Gastrocnemius medialis (tissue), 4 donors: ENCODE measurements around the gene CDH16.

ENCODE experiments used
- POLR2A ChIP-seq, 2 donors: fragments of 450-650 bp; IDR thresholded peaks; one replicate each; pipeline ENCODE4 v1.6.1; 2017; ENCODE audit warnings: antibody characterized with exemption in 2 of 2, mild to moderate bottlenecking in 2 of 2, moderate library complexity in 2 of 2
- TF ChIP-seq, protein P1 (sequence below), 5 experiments: fragments of 450-650 bp in 3 of 5; fragments of 200-600 bp in 2 of 5; sonication (generic) in 2 of 5; IDR thresholded peaks in 4 of 5; conservative IDR thresholded peaks in 1 of 5; 1 replicate in 4 of 5; 2 replicates in 1 of 5; pipeline ENCODE4 v1.5.1; 2016 to 2019; ENCODE audit warnings: antibody characterized with exemption in 5 of 5, mild to moderate bottlenecking in 3 of 5, moderate library complexity in 3 of 5

GRCh38 chr16:66945939-66946338 is 27.3 kb upstream of the CDH16 start:
- TF ChIP-seq, protein P1, sequence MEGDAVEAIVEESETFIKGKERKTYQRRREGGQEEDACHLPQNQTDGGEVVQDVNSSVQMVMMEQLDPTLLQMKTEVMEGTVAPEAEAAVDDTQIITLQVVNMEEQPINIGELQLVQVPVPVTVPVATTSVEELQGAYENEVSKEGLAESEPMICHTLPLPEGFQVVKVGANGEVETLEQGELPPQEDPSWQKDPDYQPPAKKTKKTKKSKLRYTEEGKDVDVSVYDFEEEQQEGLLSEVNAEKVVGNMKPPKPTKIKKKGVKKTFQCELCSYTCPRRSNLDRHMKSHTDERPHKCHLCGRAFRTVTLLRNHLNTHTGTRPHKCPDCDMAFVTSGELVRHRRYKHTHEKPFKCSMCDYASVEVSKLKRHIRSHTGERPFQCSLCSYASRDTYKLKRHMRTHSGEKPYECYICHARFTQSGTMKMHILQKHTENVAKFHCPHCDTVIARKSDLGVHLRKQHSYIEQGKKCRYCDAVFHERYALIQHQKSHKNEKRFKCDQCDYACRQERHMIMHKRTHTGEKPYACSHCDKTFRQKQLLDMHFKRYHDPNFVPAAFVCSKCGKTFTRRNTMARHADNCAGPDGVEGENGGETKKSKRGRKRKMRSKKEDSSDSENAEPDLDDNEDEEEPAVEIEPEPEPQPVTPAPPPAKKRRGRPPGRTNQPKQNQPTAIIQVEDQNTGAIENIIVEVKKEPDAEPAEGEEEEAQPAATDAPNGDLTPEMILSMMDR (IDR thresholded peaks at IDR 0.05 in 4 of 5, conservative IDR thresholded peaks at IDR 0.05 in 1 of 5): no peak
- TF ChIP-seq POLR2A (IDR thresholded peaks at IDR 0.05): no peak
